Tibial nerve (tissue), 4 donors: ENCODE measurements around the gene MEAF6.
"Not testable (repeated sequence)": the region's sequence is repeated elsewhere in the genome, so short reads cannot be mapped to it uniquely, and the experiment has no call there.

Experiments used
- EP300 ChIP-seq, 2 donors: sonication (generic); formaldehyde crosslinking; IDR thresholded peaks; one replicate each; pipeline ENCODE4 v1.6.1; 2017; ENCODE audit warnings: antibody characterized with exemption in 2 of 2, mild to moderate bottlenecking in 1 of 2
- TF ChIP-seq, protein P1 (sequence below), 5 experiments: fragments of 200-600 bp in 3 of 5; fragments of 450-650 bp in 2 of 5; sonication (generic) in 3 of 5; IDR thresholded peaks; one replicate each; pipeline ENCODE4 v1.5.1; 2016 to 2019; ENCODE audit warnings: antibody characterized with exemption in 5 of 5, mild to moderate bottlenecking in 3 of 5, moderate library complexity in 2 of 5

DNA sequence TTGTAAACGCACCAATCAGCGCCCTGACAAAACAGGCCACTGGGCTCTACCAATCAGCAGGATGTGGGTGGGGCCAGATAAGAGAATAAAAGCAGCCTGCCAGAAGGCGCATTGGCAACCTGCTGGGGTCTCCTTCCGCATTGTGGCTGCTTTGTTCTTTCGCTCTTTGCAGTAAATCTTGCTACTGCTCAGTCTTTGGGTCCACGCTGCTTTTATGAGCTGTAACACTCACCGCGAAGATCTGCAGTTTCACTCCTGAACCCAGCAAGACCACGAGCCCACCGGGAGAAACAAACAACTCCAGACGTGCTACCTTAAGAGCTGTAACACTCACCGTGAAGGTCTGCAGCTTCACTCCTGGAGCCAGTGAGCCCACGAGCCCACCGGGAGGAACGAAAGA is 4.4 kb upstream of the MEAF6 start:
- TF ChIP-seq, protein P1, sequence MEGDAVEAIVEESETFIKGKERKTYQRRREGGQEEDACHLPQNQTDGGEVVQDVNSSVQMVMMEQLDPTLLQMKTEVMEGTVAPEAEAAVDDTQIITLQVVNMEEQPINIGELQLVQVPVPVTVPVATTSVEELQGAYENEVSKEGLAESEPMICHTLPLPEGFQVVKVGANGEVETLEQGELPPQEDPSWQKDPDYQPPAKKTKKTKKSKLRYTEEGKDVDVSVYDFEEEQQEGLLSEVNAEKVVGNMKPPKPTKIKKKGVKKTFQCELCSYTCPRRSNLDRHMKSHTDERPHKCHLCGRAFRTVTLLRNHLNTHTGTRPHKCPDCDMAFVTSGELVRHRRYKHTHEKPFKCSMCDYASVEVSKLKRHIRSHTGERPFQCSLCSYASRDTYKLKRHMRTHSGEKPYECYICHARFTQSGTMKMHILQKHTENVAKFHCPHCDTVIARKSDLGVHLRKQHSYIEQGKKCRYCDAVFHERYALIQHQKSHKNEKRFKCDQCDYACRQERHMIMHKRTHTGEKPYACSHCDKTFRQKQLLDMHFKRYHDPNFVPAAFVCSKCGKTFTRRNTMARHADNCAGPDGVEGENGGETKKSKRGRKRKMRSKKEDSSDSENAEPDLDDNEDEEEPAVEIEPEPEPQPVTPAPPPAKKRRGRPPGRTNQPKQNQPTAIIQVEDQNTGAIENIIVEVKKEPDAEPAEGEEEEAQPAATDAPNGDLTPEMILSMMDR (IDR thresholded peaks at IDR 0.05) = not testable (repeated sequence)
- not testable (repeated sequence) for TF ChIP-seq EP300 (IDR thresholded peaks at IDR 0.05)
